Epithelial cell of prostate (primary cell): ENCODE measurements around the gene CPVL.
A peak's percentile ranks its signal among the peaks of the same experiment; 100 is the strongest.

Source experiments
- DNase-seq: peaks from one replicate; pipeline ENCODE4 v3.0.0-alpha.2; 2011; ENCODE audit warnings: low read depth, low spot score
- H3K27ac ChIP-seq: fragments of 450-650 bp; 2 replicates; pipeline ENCODE4 v1.5.1; 2017; ENCODE audit warnings: mild to moderate bottlenecking

The CPVL gene

GRCh38 chr7:29065181-29065857 lies 81.0 kb downstream of the CPVL start:
- DNase-seq: no peak
- no peak overlapping the region for H3K27ac ChIP-seq

- no peak overlapping the region for H3K27ac ChIP-seq
- no peak for DNase-seq
These were observed 82.5 kb downstream of the CPVL start for GRCh38 chr7:29063872-29064271.

GRCh38 chr7:29063236-29063635 lies 83.1 kb downstream of the CPVL start:
- H3K27ac ChIP-seq: no peak overlapping the region
- no peak for DNase-seq

GRCh38 chr7:29053105-29053872 lies 93.0 kb downstream of the CPVL start:
- H3K27ac ChIP-seq: no peak overlapping the region

GRCh38 chr7:29046978-29047377 lies 99.4 kb downstream of the CPVL start:
- H3K27ac ChIP-seq: no peak overlapping the region

More at GRCh38 chr7:29053105-29053872, 93.0 kb downstream of the CPVL start:
- DNase-seq: no peak

GRCh38 chr7:29045258-29046086 lies 100.9 kb downstream of the CPVL start:
- DNase-seq: no peak

More at GRCh38 chr7:29046978-29047377, 99.4 kb downstream of the CPVL start:
- DNase-seq: no peak

GRCh38 chr7:29044554-29044953 lies 101.8 kb downstream of the CPVL start:
- no peak for DNase-seq
- no peak overlapping the region for H3K27ac ChIP-seq

More at GRCh38 chr7:29045258-29046086, 100.9 kb downstream of the CPVL start:
- no peak overlapping the region for H3K27ac ChIP-seq

- no peak for DNase-seq
- no peak overlapping the region for H3K27ac ChIP-seq
These were observed 102.8 kb downstream of the CPVL start for GRCh38 chr7:29043576-29043975.

- no peak for DNase-seq
- H3K27ac ChIP-seq: no peak overlapping the region
These were observed 103.5 kb downstream of the CPVL start for GRCh38 chr7:29042824-29043231.

GRCh38 chr7:29041991-29042390 lies 104.3 kb downstream of the CPVL start:
- DNase-seq: no peak
- H3K27ac ChIP-seq: no peak overlapping the region

- no peak for DNase-seq
- H3K27ac ChIP-seq: no peak overlapping the region
These were observed 105.8 kb downstream of the CPVL start for GRCh38 chr7:29040579-29040925.

- H3K27ac ChIP-seq: no peak overlapping the region
- DNase-seq: no peak
These were observed 106.3 kb downstream of the CPVL start for GRCh38 chr7:29039821-29040578.

- DNase-seq: no peak
- H3K27ac ChIP-seq: no peak overlapping the region
These were observed 107.9 kb downstream of the CPVL start for GRCh38 chr7:29038463-29038862.

- H3K27ac ChIP-seq: no peak overlapping the region
- peak; percentile 22 for DNase-seq
These were observed 111.1 kb downstream of the CPVL start for GRCh38 chr7:29035044-29035740.

- no peak overlapping the region for H3K27ac ChIP-seq
- no peak for DNase-seq
These were observed 112.8 kb downstream of the CPVL start for GRCh38 chr7:29033584-29033983.

- no peak overlapping the region for H3K27ac ChIP-seq
- no peak for DNase-seq
These were observed 114.2 kb downstream of the CPVL start for GRCh38 chr7:29032146-29032545.

GRCh38 chr7:29030781-29031275 lies 115.5 kb downstream of the CPVL start:
- H3K27ac ChIP-seq: no peak overlapping the region
- DNase-seq: no peak

GRCh38 chr7:29022291-29022988 lies 123.9 kb downstream of the CPVL start:
- DNase-seq: no peak
- no peak overlapping the region for H3K27ac ChIP-seq

- DNase-seq: no peak
- no peak overlapping the region for H3K27ac ChIP-seq
These were observed 126.4 kb downstream of the CPVL start for GRCh38 chr7:29019896-29020295.
